ENCODE results near the gene UTY. TPM values are rescaled to one million over a fixed set of nuclear protein-coding genes. Genes with fewer than 3 reads are reported as not detected.
A peak's percentile ranks its signal among the peaks of the same experiment; 100 is the strongest.

The UTY gene
- polyA plus RNA-seq, 3 donors, result not detected

GRCh38 chrY:13363641-13364040 lies 116.2 kb downstream of the UTY start:
- no peak overlapping the region for H3K4me3 ChIP-seq (replicated peaks in 1 of 3; ENCODE audit: low read depth in 2 of 3, low read length in 3 of 3)
- H2AFZ ChIP-seq (ENCODE audit: insufficient read depth, low read depth, low read length, poor library complexity, severe bottlenecking), result no peak overlapping the region
- no peak overlapping the region for H3K4me2 ChIP-seq (replicated peaks; ENCODE audit: extremely low read depth, low read length, poor library complexity, severe bottlenecking)
- Mint-ChIP-seq H3K4me1 (peaks cover 26% of the 10 kb centered on the region), H3K4me3 (no peak overlapping the region), H3K27ac (peak overlapping the region in 2 of 7 donors; percentile 89 to 92), H3K36me3 (peaks cover 0 to 3% of the 10 kb centered on the region in 2 donors), H3K9me3 (no peaks in the 10 kb centered on the region), H3K27me3 (ENCODE audit: low read depth in 3 of 3) (no peaks in the 10 kb centered on the region)
- peak in 2 of 3 donors; percentile 68 to 75 for DNase-seq
- no peaks in the 10 kb centered on the region for H3K9me3 ChIP-seq (replicated peaks in 1 of 2; ENCODE audit: control insufficient read depth in 1 of 2, insufficient read depth in 1 of 2, low read length in 2 of 2)
- H3K27ac ChIP-seq (ENCODE audit: low read depth in 1 of 2, low read length in 2 of 2), result peak overlapping the region in 1 of 2 donors; percentile 83
- peaks cover 0 to 19% of the 10 kb centered on the region in 2 donors for H3K4me1 ChIP-seq (ENCODE audit: control insufficient read depth in 1 of 2, insufficient read depth in 2 of 2, low read length in 2 of 2)
- no peaks in the 10 kb centered on the region for H4K20me1 ChIP-seq (ENCODE audit: insufficient read depth, low read length)
- no peaks in the 10 kb centered on the region for H3K27me3 ChIP-seq (ENCODE audit: control insufficient read depth in 2 of 2, insufficient read depth in 2 of 2, low read length in 2 of 2)
- no peak overlapping the region for H3K9ac ChIP-seq (ENCODE audit: insufficient read depth, low read length, poor library complexity, severe bottlenecking)
- H3K36me3 ChIP-seq (replicated peaks in 1 of 2; ENCODE audit: control insufficient read depth in 1 of 2, insufficient read depth in 2 of 2, low read length in 2 of 2), result peaks cover 0 to 3% of the 10 kb centered on the region in 2 donors
- intact Hi-C loops (cut with micrococcal nuclease), result no loop called here
- no peak for TF ChIP-seq CTCF (IDR thresholded peaks at IDR 0.05)
- no peaks in the 10 kb centered on the region for H3K79me2 ChIP-seq (ENCODE audit: insufficient read depth, low read length)
- no CpG with 5 or more reads among the region's 2 CpGs for WGBS (ENCODE audit: insufficient coverage)

- Mint-ChIP-seq H3K36me3 (no peaks in the 10 kb centered on the region), H3K27ac (peak overlapping the region in 2 of 7 donors; percentile 89 to 92), H3K9me3 (no peaks in the 10 kb centered on the region), H3K4me1 (peaks cover 27% of the 10 kb centered on the region), H3K27me3 (ENCODE audit: low read depth in 3 of 3) (no peaks in the 10 kb centered on the region), H3K4me3 (peak overlapping the region; percentile 6 to 57)
- intact Hi-C loops (cut with micrococcal nuclease), result no loop called here
- H3K4me1 ChIP-seq (ENCODE audit: control insufficient read depth in 1 of 2, insufficient read depth in 2 of 2, low read length in 2 of 2), result peaks cover 0 to 19% of the 10 kb centered on the region in 2 donors
- peak overlapping the region in 1 of 2 donors; percentile 83 for H3K27ac ChIP-seq (ENCODE audit: low read depth in 1 of 2, low read length in 2 of 2)
- no peaks in the 10 kb centered on the region for H4K20me1 ChIP-seq (ENCODE audit: insufficient read depth, low read length)
- no peak overlapping the region for H3K4me2 ChIP-seq (replicated peaks; ENCODE audit: extremely low read depth, low read length, poor library complexity, severe bottlenecking)
- no peaks in the 10 kb centered on the region for H3K27me3 ChIP-seq (ENCODE audit: control insufficient read depth in 2 of 2, insufficient read depth in 2 of 2, low read length in 2 of 2)
- TF ChIP-seq CTCF (IDR thresholded peaks at IDR 0.05), result no peak
- no CpG with 5 or more reads among the region's 2 CpGs for WGBS (ENCODE audit: insufficient coverage)
- no peaks in the 10 kb centered on the region for H3K9me3 ChIP-seq (replicated peaks in 1 of 2; ENCODE audit: control insufficient read depth in 1 of 2, insufficient read depth in 1 of 2, low read length in 2 of 2)
- H3K9ac ChIP-seq (ENCODE audit: insufficient read depth, low read length, poor library complexity, severe bottlenecking), result no peak overlapping the region
- no peaks in the 10 kb centered on the region for H3K79me2 ChIP-seq (ENCODE audit: insufficient read depth, low read length)
- no peak overlapping the region for H2AFZ ChIP-seq (ENCODE audit: insufficient read depth, low read depth, low read length, poor library complexity, severe bottlenecking)
- peaks cover 0 to 9% of the 10 kb centered on the region in 2 donors for H3K36me3 ChIP-seq (replicated peaks in 1 of 2; ENCODE audit: control insufficient read depth in 1 of 2, insufficient read depth in 2 of 2, low read length in 2 of 2)
- DNase-seq, result peak in 2 of 3 donors; percentile 64
- H3K4me3 ChIP-seq (replicated peaks in 1 of 3; ENCODE audit: low read depth in 2 of 3, low read length in 3 of 3), result no peak overlapping the region
Observed at GRCh38 chrY:13362662-13363061, 117.2 kb downstream of the UTY start.

Measured in CD14-positive monocyte (primary cell).